Activated B cell treated with CpG ODN at 0.5 μM for 24 hours (primary cell): ENCODE results near the gene TNNT2. TPM values are rescaled to one million over a fixed set of nuclear protein-coding genes. Genes with fewer than 3 reads are reported as not detected.

Source experiments
- ATAC-seq: fragments of 200-7000 bp; cut with Tn5 transposase; one replicate; pipeline ENCODE4 v1.10.0; 2021; ENCODE audit warnings: low read depth, mild to moderate bottlenecking, moderate library complexity
- CTCF ChIA-PET: fragments of 350-600 bp; sonication (Branson Sonifier 250); formaldehyde crosslinking; loops from one replicate; lab custom pipeline; 2021; ENCODE audit warnings: antibody characterized with exemption; lab: Charles Lee
- POLR2A ChIA-PET: fragments of 350-600 bp; sonication (Branson Sonifier 250); formaldehyde crosslinking; loops from one replicate; lab custom pipeline; 2021; ENCODE audit warnings: antibody characterized with exemption; lab: Charles Lee
- DNase-seq: peaks from one replicate; pipeline ENCODE4 v3.0.0; 2022
- H3K27ac Mint-ChIP-seq: one replicate; pipeline ENCODE4 v1.8.0; 2020; ENCODE audit warnings: mixed read lengths
- H3K27me3 Mint-ChIP-seq: one replicate; pipeline ENCODE4 v1.8.0; 2021; ENCODE audit warnings: mixed read lengths
- H3K36me3 Mint-ChIP-seq: one replicate; pipeline ENCODE4 v1.8.0; 2021; ENCODE audit warnings: low read depth, mixed read lengths
- H3K4me1 Mint-ChIP-seq: one replicate; pipeline ENCODE4 v1.8.0; 2021; ENCODE audit warnings: mixed read lengths
- H3K4me3 Mint-ChIP-seq: one replicate; pipeline ENCODE4 v1.8.0; 2020; ENCODE audit warnings: mild to moderate bottlenecking, mixed read lengths
- H3K9me3 Mint-ChIP-seq: one replicate; pipeline ENCODE4 v1.8.0; 2020; ENCODE audit warnings: mixed read lengths
- CTCF ChIP-seq: fragments of 200-600 bp; IDR thresholded peaks from one replicate; pipeline ENCODE4 v1.8.0; 2022; ENCODE audit warnings: antibody characterized with exemption, mild to moderate bottlenecking
- intact Hi-C: fragments of 100-400 bp; cut with micrococcal nuclease; formaldehyde crosslinking; loops from one replicate; pipeline ENCODE4 v1.15.1; 2024
- total RNA-seq: library from RNA; stranded (reverse); gene quantifications from 2 replicates; pipeline ENCODE4 v1.2.3, GENCODE V29; 2022

The TNNT2 gene
- total RNA-seq, 1 donor from 2014 or later = not detected

- intact Hi-C loops = no loop called here
- no peak overlapping the region for H3K4me3 Mint-ChIP-seq
- H3K36me3 Mint-ChIP-seq = no peaks in the 10 kb centered on the region
- ATAC-seq = no peak
- no peak for TF ChIP-seq CTCF
- H3K27ac Mint-ChIP-seq = no peak overlapping the region
- H3K27me3 Mint-ChIP-seq = peaks cover 2% of the 10 kb centered on the region
- ChIA-PET POLR2A (no interaction called here), CTCF (no interaction called here)
- DNase-seq = no peak
- no peaks in the 10 kb centered on the region for H3K9me3 Mint-ChIP-seq
- H3K4me1 Mint-ChIP-seq = no peaks in the 10 kb centered on the region
Measured at GRCh38 chr1:201327687-201328240, 49.7 kb downstream of the TNNT2 start.

- DNase-seq (no peak), ATAC-seq (no peak)
- Mint-ChIP-seq H3K36me3 (no peaks in the 10 kb centered on the region), H3K27ac (no peak overlapping the region), H3K4me1 (no peaks in the 10 kb centered on the region), H3K9me3 (no peaks in the 10 kb centered on the region), H3K4me3 (no peak overlapping the region), H3K27me3 (peaks cover 1% of the 10 kb centered on the region)
- intact Hi-C loops = no loop called here
- CTCF ChIA-PET = no interaction called here
- no peak for TF ChIP-seq CTCF
- POLR2A ChIA-PET = no interaction called here
Measured at GRCh38 chr1:201326710-201327109, 50.8 kb downstream of the TNNT2 start.

GRCh38 chr1:201325678-201326060, 51.8 kb downstream of the TNNT2 start:
- intact Hi-C loops = no loop called here
- Mint-ChIP-seq H3K9me3 (no peaks in the 10 kb centered on the region), H3K36me3 (no peaks in the 10 kb centered on the region), H3K4me3 (no peak overlapping the region), H3K27me3 (no peaks in the 10 kb centered on the region), H3K4me1 (no peaks in the 10 kb centered on the region), H3K27ac (no peak overlapping the region)
- CTCF ChIA-PET = no interaction called here
- no peak for TF ChIP-seq CTCF
- POLR2A ChIA-PET = no interaction called here
- no peak for DNase-seq
- ATAC-seq = no peak

- no peaks in the 10 kb centered on the region for H3K27me3 Mint-ChIP-seq
- POLR2A ChIA-PET = no interaction called here
- intact Hi-C loops = no loop called here
- no peaks in the 10 kb centered on the region for H3K4me1 Mint-ChIP-seq
- TF ChIP-seq CTCF = no peak
- DNase-seq (no peak), ATAC-seq (no peak)
- H3K36me3 Mint-ChIP-seq = no peaks in the 10 kb centered on the region
- CTCF ChIA-PET = no interaction called here
- H3K9me3 Mint-ChIP-seq = no peaks in the 10 kb centered on the region
- H3K27ac Mint-ChIP-seq = no peak overlapping the region
- no peak overlapping the region for H3K4me3 Mint-ChIP-seq
Measured at GRCh38 chr1:201324821-201325677, 52.4 kb downstream of the TNNT2 start.

GRCh38 chr1:201324306-201324705, 53.2 kb downstream of the TNNT2 start:
- Mint-ChIP-seq H3K4me3 (no peak overlapping the region), H3K4me1 (no peaks in the 10 kb centered on the region), H3K27ac (no peak overlapping the region), H3K27me3 (peaks cover 2% of the 10 kb centered on the region), H3K36me3 (no peaks in the 10 kb centered on the region), H3K9me3 (no peaks in the 10 kb centered on the region)
- ChIA-PET CTCF (no interaction called here), POLR2A (no interaction called here)
- DNase-seq (no peak), ATAC-seq (no peak)
- TF ChIP-seq CTCF = no peak
- intact Hi-C loops = no loop called here
